Right atrium auricular region (tissue), 2 donors: ENCODE measurements around the gene TRPM3. TPM values are rescaled to one million over a fixed set of nuclear protein-coding genes. Genes with fewer than 3 reads are reported as not detected.

Experiments
- DNase-seq: peaks from one replicate; pipeline ENCODE4 v3.0.0-alpha.2; 2019; ENCODE audit warnings: low spot score
- H3K27ac ChIP-seq, 2 donors: fragments of 200-600 bp; sonication (generic); 1 replicate in 1 of 2; 2 replicates in 1 of 2; pipeline ENCODE4 v1.5.1; 2016 to 2019
- H3K27me3 ChIP-seq, 2 donors: fragments of 200-600 bp; sonication (generic); one replicate each; pipeline versions ENCODE4 v1.5.1 to v1.6.0; 2017 to 2019
- H3K36me3 ChIP-seq: fragments of 200-600 bp; sonication (generic); one replicate; pipeline ENCODE4 v1.5.1; 2016
- H3K4me1 ChIP-seq, 2 donors: fragments of 200-600 bp; sonication (generic); one replicate each; pipeline versions ENCODE4 v1.5.1 to v1.6.0; 2017 to 2019
- H3K4me3 ChIP-seq, 2 donors: fragments of 200-600 bp; sonication (generic); 1 replicate in 1 of 2; 2 replicates in 1 of 2; pipeline ENCODE4 v1.5.1; 2017 to 2019; ENCODE audit warnings: mild to moderate bottlenecking in 1 of 2, moderate library complexity in 1 of 2
- H3K9me3 ChIP-seq, 2 donors: fragments of 200-600 bp; sonication (generic); one replicate each; pipeline ENCODE4 v1.5.1; 2019
- CTCF ChIP-seq, 2 donors: fragments of 200-600 bp; sonication (generic); IDR thresholded peaks; one replicate each; pipeline ENCODE4 v1.5.1; 2019; ENCODE audit warnings: antibody characterized with exemption in 2 of 2
- total RNA-seq, 2 donors: library from RNA; depleted of rRNA; stranded (reverse); fragments of >200 nt; gene quantifications; one replicate each; pipeline ENCODE4 v1.1.0, GENCODE V29; 2016

Gene TRPM3
- total RNA-seq, 2 donors from 2014 or later: 0.59 to 1.5 TPM

- no peak for DNase-seq
- H3K36me3 ChIP-seq: no peaks in the 10 kb centered on the region
Observed at GRCh38 chr9:70617033-70617828, 504.2 kb downstream of the TRPM3 start.

GRCh38 chr9:70616228-70616990 lies 505.0 kb downstream of the TRPM3 start:
- Histone ChIP-seq H3K27ac (peak overlapping the region; percentile 76 to 83), H3K36me3 (no peaks in the 10 kb centered on the region), H3K9me3 (no peaks in the 10 kb centered on the region), H3K27me3 (no peaks in the 10 kb centered on the region), H3K4me1 (peaks cover 0 to 32% of the 10 kb centered on the region in 2 donors), H3K4me3 (no peak overlapping the region)
- no peak for DNase-seq
- no peak for TF ChIP-seq CTCF (IDR thresholded peaks at IDR 0.05)

More at GRCh38 chr9:70617033-70617828, 504.2 kb downstream of the TRPM3 start:
- TF ChIP-seq CTCF (IDR thresholded peaks at IDR 0.05): no peak
- H3K4me1 ChIP-seq: peaks cover 0 to 32% of the 10 kb centered on the region in 2 donors
- H3K9me3 ChIP-seq: no peaks in the 10 kb centered on the region
- no peak overlapping the region for H3K4me3 ChIP-seq
- H3K27me3 ChIP-seq: no peaks in the 10 kb centered on the region
- no peak overlapping the region for H3K27ac ChIP-seq

GRCh38 chr9:70615464-70616138 lies 505.8 kb downstream of the TRPM3 start:
- Histone ChIP-seq H3K4me1 (peaks cover 0 to 32% of the 10 kb centered on the region in 2 donors), H3K4me3 (no peak overlapping the region), H3K27ac (peak overlapping the region; percentile 76 to 83), H3K36me3 (no peaks in the 10 kb centered on the region), H3K9me3 (no peaks in the 10 kb centered on the region), H3K27me3 (no peaks in the 10 kb centered on the region)
- DNase-seq: no peak
- TF ChIP-seq CTCF (IDR thresholded peaks at IDR 0.05): no peak

GRCh38 chr9:70614786-70615463 lies 506.5 kb downstream of the TRPM3 start:
- H3K4me1 ChIP-seq: peaks cover 0 to 37% of the 10 kb centered on the region in 2 donors
- no peak for TF ChIP-seq CTCF (IDR thresholded peaks at IDR 0.05)
- DNase-seq: no peak
- H3K27ac ChIP-seq: peak overlapping the region; percentile 76 to 83
- H3K36me3 ChIP-seq: no peaks in the 10 kb centered on the region
- no peaks in the 10 kb centered on the region for H3K27me3 ChIP-seq
- H3K9me3 ChIP-seq: no peaks in the 10 kb centered on the region
- H3K4me3 ChIP-seq: no peak overlapping the region

- no peak for DNase-seq
- TF ChIP-seq CTCF (IDR thresholded peaks at IDR 0.05): no peak
- peaks cover 0 to 48% of the 10 kb centered on the region in 2 donors for H3K4me1 ChIP-seq
Observed at GRCh38 chr9:70613024-70613768, 508.2 kb downstream of the TRPM3 start.

More at GRCh38 chr9:70613024-70613768, 508.2 kb downstream of the TRPM3 start:
- Histone ChIP-seq H3K9me3 (no peaks in the 10 kb centered on the region), H3K4me3 (no peak overlapping the region), H3K27me3 (no peaks in the 10 kb centered on the region), H3K27ac (peak overlapping the region; percentile 76 to 83), H3K36me3 (no peaks in the 10 kb centered on the region)
